ENCODE data around the gene IRF7.

IRF7 gene

DNA sequence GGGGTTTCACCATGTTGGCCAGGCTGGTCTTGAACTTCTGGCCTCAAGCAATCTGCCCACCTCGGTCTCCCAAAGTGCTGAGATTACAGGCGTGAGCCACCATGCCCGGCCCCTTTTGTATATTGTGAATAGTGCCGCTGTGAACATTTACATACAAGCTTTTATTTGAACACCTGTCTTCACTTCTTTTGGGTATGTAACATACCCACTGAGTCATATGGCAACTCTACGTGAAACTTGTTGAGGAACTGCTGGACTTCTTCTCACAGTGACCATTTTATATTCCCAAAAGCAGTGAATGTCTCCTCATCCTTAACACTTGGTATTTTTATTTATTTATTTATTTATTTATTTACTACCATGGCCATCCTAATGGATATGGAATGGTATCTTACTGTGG is 15.1 kb upstream of the IRF7 start:
- TF ChIP-seq, protein P1, sequence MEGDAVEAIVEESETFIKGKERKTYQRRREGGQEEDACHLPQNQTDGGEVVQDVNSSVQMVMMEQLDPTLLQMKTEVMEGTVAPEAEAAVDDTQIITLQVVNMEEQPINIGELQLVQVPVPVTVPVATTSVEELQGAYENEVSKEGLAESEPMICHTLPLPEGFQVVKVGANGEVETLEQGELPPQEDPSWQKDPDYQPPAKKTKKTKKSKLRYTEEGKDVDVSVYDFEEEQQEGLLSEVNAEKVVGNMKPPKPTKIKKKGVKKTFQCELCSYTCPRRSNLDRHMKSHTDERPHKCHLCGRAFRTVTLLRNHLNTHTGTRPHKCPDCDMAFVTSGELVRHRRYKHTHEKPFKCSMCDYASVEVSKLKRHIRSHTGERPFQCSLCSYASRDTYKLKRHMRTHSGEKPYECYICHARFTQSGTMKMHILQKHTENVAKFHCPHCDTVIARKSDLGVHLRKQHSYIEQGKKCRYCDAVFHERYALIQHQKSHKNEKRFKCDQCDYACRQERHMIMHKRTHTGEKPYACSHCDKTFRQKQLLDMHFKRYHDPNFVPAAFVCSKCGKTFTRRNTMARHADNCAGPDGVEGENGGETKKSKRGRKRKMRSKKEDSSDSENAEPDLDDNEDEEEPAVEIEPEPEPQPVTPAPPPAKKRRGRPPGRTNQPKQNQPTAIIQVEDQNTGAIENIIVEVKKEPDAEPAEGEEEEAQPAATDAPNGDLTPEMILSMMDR (IDR thresholded peaks at IDR 0.05; ENCODE audit: borderline replicate concordance, insufficient read depth, low read depth, low read length) = no peak
- H3K4me3 ChIP-seq (ENCODE audit: low read depth, low read length) = no peak overlapping the region

DNA sequence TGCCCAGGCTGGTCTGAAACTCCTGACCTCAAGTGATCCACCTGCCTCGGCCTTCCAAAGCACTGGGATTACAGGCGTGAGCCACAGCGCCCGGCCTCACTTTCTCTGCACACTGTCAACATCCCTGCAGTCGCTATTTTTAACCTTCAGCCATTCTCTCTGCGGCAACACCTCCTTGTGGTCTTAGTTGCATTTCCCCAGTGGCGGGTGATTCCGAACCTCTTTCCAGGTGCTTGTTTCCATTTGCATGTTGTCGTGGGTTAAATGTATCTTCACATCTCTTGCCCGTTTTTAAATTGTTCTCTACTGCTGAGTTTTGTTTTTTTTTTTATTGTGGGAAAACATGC is 13.5 kb upstream of the IRF7 start:
- no peak overlapping the region for H3K4me3 ChIP-seq (ENCODE audit: low read depth, low read length)
- TF ChIP-seq, protein P1 (IDR thresholded peaks at IDR 0.05; ENCODE audit: borderline replicate concordance, insufficient read depth, low read depth, low read length) = no peak

DNA sequence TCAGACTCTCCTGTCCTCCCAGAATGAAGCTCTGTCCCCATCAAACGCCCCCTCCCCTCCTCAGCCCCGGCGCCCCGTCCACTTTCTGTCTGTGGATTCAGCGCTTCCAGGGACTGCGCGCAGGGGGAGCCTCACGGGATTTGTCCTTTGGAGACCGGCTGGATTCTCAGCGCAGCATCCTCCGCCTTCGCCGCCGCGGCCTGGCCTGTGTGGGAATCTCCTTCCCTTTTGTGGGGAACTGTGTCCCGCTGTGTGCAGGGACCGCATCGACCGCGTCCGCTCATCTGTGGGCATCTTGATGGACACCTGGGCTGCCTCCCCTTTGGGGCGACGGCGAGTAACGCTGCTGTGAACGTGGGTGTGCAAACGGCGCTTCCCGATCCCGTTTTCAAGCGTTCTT is 12.3 kb upstream of the IRF7 start:
- no peak overlapping the region for H3K4me3 ChIP-seq (ENCODE audit: low read depth, low read length)
- TF ChIP-seq, protein P1 (IDR thresholded peaks at IDR 0.05; ENCODE audit: borderline replicate concordance, insufficient read depth, low read depth, low read length) = no peak

- TF ChIP-seq, protein P1 (IDR thresholded peaks at IDR 0.05; ENCODE audit: borderline replicate concordance, insufficient read depth, low read depth, low read length) = no peak
- H3K4me3 ChIP-seq (ENCODE audit: low read depth, low read length) = no peak overlapping the region
Observed at GRCh38 chr11:627308-627576, 11.5 kb upstream of the IRF7 start.

DNA sequence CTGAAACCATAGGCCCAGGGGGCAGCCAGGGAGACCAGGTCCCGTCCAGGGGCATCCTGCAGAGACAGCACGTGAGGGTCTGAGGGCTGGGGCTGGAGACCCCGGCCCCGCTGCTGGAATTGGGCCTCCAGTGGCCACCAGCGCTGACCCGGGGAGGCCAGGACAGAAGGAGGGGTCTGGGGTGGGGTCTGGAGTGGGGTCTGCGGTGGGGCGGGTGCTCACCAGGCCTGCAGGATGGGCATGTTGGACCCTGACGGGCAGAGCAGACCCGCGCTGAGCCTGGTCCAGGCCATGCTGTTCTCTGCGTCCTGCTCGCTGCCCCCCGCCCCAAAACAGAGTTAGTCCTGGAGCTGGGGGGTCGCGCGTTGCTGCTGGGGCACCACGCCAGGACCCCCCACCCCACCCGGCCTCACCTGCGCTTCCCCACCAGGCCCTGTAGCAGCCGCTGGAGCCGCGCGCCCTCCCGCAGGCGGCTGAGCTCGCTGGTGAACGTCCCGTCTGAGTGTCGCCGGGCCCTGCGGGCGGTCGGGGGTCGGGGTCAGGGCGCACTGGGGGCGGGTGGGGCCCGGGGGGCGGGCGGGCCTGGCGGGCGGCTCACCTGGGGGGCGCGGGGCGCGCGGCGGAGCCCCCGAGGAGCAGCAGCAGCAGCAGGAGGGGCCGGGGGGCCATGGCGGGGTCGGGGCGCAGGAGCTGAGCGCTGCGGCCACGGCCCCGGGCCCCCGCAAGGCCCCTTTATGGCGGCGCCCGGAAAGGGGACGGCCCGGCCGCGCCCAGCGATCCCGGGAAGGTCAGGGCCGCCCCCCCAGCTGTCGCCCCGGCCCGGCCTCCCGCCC is 10.9 kb upstream of the IRF7 start, which contains the start of gene SCT:
SCT (minus strand) TSS at position 707 of the 833 bp plus-strand sequence; CDS start at position 669, 38 bp downstream.
- H3K4me3 ChIP-seq (ENCODE audit: low read depth, low read length) = no peak within 1 kb of the TSS
- TF ChIP-seq, protein P1 (IDR thresholded peaks at IDR 0.05; ENCODE audit: borderline replicate concordance, insufficient read depth, low read depth, low read length) = no peak

GRCh38 chr11:625636-626268 is 10.0 kb upstream of the IRF7 start:
- no peak overlapping the region for H3K4me3 ChIP-seq (ENCODE audit: low read depth, low read length)
- TF ChIP-seq, protein P1 (IDR thresholded peaks at IDR 0.05; ENCODE audit: borderline replicate concordance, insufficient read depth, low read depth, low read length) = no peak

All from GM12875 (cell line).